Gastroesophageal sphincter (tissue), 4 donors: ENCODE measurements around the gene RPP30. TPM values are rescaled to one million over a fixed set of nuclear protein-coding genes. Genes with fewer than 3 reads are reported as not detected.
"Not testable (repeated sequence)": the region's sequence is repeated elsewhere in the genome, so short reads cannot be mapped to it uniquely, and the experiment has no call there.

ENCODE experiments used
- ATAC-seq: fragments of 150-250 bp; one replicate; pipeline ENCODE4 v1.9.1; 2016; ENCODE audit warnings: mild to moderate bottlenecking, moderate library complexity
- H3K27ac ChIP-seq, 4 donors: fragments of 200-600 bp; sonication (generic) in 3 of 4; 1 replicate in 3 of 4; 2 replicates in 1 of 4; pipeline ENCODE4 v1.5.1; 2016 to 2019
- H3K27me3 ChIP-seq: fragments of 200-600 bp; sonication (generic); one replicate; pipeline ENCODE4 v1.5.1; 2019
- H3K36me3 ChIP-seq, 2 donors: fragments of 200-600 bp; sonication (generic); one replicate each; pipeline ENCODE4 v1.5.1; 2019; ENCODE audit warnings: control low read depth in 1 of 2
- H3K4me1 ChIP-seq, 3 donors: fragments of 200-600 bp; sonication (generic); 1 replicate in 2 of 3; 2 replicates in 1 of 3; pipeline ENCODE4 v1.5.1; 2016 to 2019; ENCODE audit warnings: control low read depth in 2 of 3
- H3K4me3 ChIP-seq, 2 donors: fragments of 200-600 bp; sonication (generic); one replicate each; pipeline ENCODE4 v1.5.1; 2019; ENCODE audit warnings: mild to moderate bottlenecking in 1 of 2, moderate library complexity in 1 of 2
- H3K9me3 ChIP-seq, 3 donors: fragments of 200-600 bp; sonication (generic); one replicate each; pipeline ENCODE4 v1.5.1; 2017 to 2019; ENCODE audit warnings: control low read depth in 2 of 3
- CTCF ChIP-seq, 4 experiments: fragments of 200-600 bp in 2 of 4; fragments of 450-650 bp in 2 of 4; sonication (generic) in 1 of 4; IDR thresholded peaks; one replicate each; pipeline ENCODE4 v1.5.1; 2017 to 2019; ENCODE audit warnings: antibody characterized with exemption in 4 of 4, mild to moderate bottlenecking in 2 of 4, moderate library complexity in 2 of 4
- EP300 ChIP-seq: sonication (generic); formaldehyde crosslinking; IDR thresholded peaks from one replicate; pipeline ENCODE4 v1.6.1; 2017; ENCODE audit warnings: antibody characterized with exemption, mild to moderate bottlenecking
- POLR2A ChIP-seq, 2 donors: fragments of 450-650 bp; IDR thresholded peaks; one replicate each; pipeline ENCODE4 v1.6.1; 2017; ENCODE audit warnings: antibody characterized with exemption in 2 of 2, mild to moderate bottlenecking in 2 of 2, moderate library complexity in 1 of 2
- POLR2AphosphoS5 ChIP-seq: sonication (generic); formaldehyde crosslinking; IDR thresholded peaks from one replicate; pipeline ENCODE4 v1.6.1; 2017; ENCODE audit warnings: antibody characterized with exemption
- WGBS, 2 donors: methylation state at CpG; one replicate each; pipeline ENCODE4 v1.1.5; 2018; ENCODE audit warnings: low coverage in 1 of 2; 5-methylcytosine and 5-hydroxymethylcytosine counted together
- total RNA-seq, 4 donors: library from RNA; depleted of rRNA; stranded (reverse); fragments of >200 nt; gene quantifications; one replicate each; pipeline ENCODE4 v1.1.0, GENCODE V29; 2016

RPP30 gene
- total RNA-seq, 4 donors from 2014 or later = 25.0 to 44.2 (median 30.8) TPM

GRCh38 chr10:90866050-90866598 lies 5.7 kb upstream of the RPP30 start:
- no peak for TF ChIP-seq CTCF (IDR thresholded peaks at IDR 0.05)
- Histone ChIP-seq H3K4me3 (no peak overlapping the region), H3K36me3 (no peaks in the 10 kb centered on the region), H3K27ac (no peak overlapping the region), H3K4me1 (peaks cover 0 to 4% (median 0%) of the 10 kb centered on the region in 3 donors), H3K9me3 (no peaks in the 10 kb centered on the region), H3K27me3 (peaks cover 30% of the 10 kb centered on the region)
- no peak for ATAC-seq
- 77 to 86% methylated on average over 3 to 4 of the region's 4 CpGs for WGBS, 2 donors

DNA sequence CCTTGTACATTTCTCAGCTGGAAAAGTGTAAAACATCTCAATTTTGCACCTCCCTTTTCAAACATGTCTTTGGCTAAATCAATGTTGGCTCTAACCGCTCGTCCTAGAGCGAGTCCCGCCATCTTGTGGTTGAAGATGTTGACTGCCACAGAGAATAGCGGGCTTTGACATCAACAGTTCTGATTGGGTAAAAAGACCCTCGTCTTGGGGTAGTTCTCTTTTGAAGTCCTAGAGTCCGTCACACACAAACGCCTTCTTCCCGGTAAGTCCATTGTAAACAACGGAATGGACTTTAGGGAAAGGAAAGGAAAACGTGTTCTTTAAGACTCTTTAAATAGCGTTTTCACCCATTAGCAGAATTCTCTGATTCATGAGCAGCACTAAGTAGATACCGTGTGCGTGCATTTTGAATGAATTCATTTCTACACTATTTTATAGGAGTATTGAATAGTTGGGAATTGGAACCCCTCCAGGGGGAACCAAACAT lies 452 bp upstream of the RPP30 start:
- Histone ChIP-seq H3K27me3 (peaks cover 5% of the 10 kb centered on the region), H3K27ac (peak overlapping the region in 3 of 4 donors; percentile 73 to 80 (median 77)), H3K4me3 (peak overlapping the region; percentile 67 to 73), H3K9me3 (no peaks in the 10 kb centered on the region), H3K36me3 (peaks cover 0 to 14% of the 10 kb centered on the region in 2 donors), H3K4me1 (peaks cover 0 to 35% (median 6%) of the 10 kb centered on the region in 3 donors)
- 0% methylated on average over 13 to 14 of the region's 14 CpGs for WGBS, 2 donors
- peak; percentile 66 for ATAC-seq
- TF ChIP-seq CTCF (IDR thresholded peaks at IDR 0.05) = peak; percentile 4 to 62 (median 36)
- no peak for TF ChIP-seq POLR2AphosphoS5
- TF ChIP-seq POLR2A (IDR thresholded peaks at IDR 0.05) = no peak
- TF ChIP-seq EP300 = no peak

- no peak overlapping the region for H3K27ac ChIP-seq
- H3K27me3 ChIP-seq = peaks cover 5% of the 10 kb centered on the region
- H3K4me3 ChIP-seq = peak overlapping the region; percentile 67 to 73
- H3K36me3 ChIP-seq = peaks cover 0 to 27% of the 10 kb centered on the region in 2 donors
- H3K4me1 ChIP-seq = peaks cover 0 to 35% (median 6%) of the 10 kb centered on the region in 3 donors
- TF ChIP-seq POLR2A (IDR thresholded peaks at IDR 0.05) = no peak
- TF ChIP-seq CTCF (IDR thresholded peaks at IDR 0.05) = no peak
- TF ChIP-seq POLR2AphosphoS5 = no peak
- TF ChIP-seq EP300 = no peak
- no peak for ATAC-seq
- H3K9me3 ChIP-seq = no peaks in the 10 kb centered on the region
- WGBS, 2 donors = 23 to 27% methylated on average over 8 of the region's 8 CpGs
These were observed 860 bp downstream of the RPP30 start for GRCh38 chr10:90872648-90873020.

GRCh38 chr10:90879062-90879461 lies 7.3 kb downstream of the RPP30 start:
- no peak overlapping the region for H3K4me3 ChIP-seq
- no peak for TF ChIP-seq CTCF (IDR thresholded peaks at IDR 0.05)
- no peak for TF ChIP-seq POLR2AphosphoS5
- TF ChIP-seq EP300 = no peak
- no peak for TF ChIP-seq POLR2A (IDR thresholded peaks at IDR 0.05)
- peaks cover 0 to 8% (median 0%) of the 10 kb centered on the region in 3 donors for H3K4me1 ChIP-seq
- 88 to 98% methylated on average over 2 of the region's 2 CpGs for WGBS, 2 donors
- ATAC-seq = no peak
- H3K36me3 ChIP-seq = peaks cover 0 to 71% of the 10 kb centered on the region in 2 donors
- no peaks in the 10 kb centered on the region for H3K27me3 ChIP-seq
- H3K9me3 ChIP-seq = no peaks in the 10 kb centered on the region
- H3K27ac ChIP-seq = no peak overlapping the region

DNA sequence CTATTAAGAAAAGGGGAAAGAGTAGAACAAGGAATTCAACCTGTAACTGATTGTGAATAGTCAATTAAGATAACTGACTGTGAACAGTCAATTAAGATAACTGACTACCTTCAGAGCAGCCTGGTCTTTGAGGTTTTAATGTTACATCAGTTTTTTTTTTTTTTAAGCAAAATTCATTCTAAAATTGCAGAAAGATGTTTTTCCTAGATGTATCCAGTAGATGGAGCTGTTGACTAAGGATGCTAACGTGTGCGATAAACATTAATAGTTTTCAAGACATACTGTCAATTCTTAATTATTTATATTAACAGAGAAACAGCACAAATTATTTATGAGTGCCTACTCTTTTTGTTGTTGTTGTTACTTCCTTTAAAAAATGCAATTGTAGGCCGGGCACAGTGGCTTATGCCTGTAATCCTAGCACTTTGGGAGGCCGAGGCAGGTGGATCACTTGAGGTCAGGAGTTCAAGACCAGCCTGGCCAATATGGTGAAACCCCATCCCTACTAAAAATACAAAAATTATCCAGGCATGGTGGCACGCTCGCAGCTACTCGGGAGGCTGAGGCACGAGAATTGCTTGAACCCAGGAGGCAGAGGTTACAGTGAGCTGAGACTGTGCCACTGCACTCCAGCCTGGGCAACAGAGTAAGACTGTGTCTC lies 8.4 kb downstream of the RPP30 start:
- not testable (repeated sequence) for H3K27ac ChIP-seq, H3K9me3 ChIP-seq, H3K4me3 ChIP-seq, H3K27me3 ChIP-seq, H3K4me1 ChIP-seq, ATAC-seq
- WGBS, 2 donors = 49 to 63% methylated on average over 4 to 6 of the region's 8 CpGs
- TF ChIP-seq CTCF (IDR thresholded peaks at IDR 0.05) = peak; percentile 29 to 57 (median 41)
- H3K36me3 ChIP-seq = peaks cover 0 to 79% of the 10 kb centered on the region in 2 donors
